ENCODE measurements around the gene NCKAP5.
A peak's percentile ranks its signal among the peaks of the same experiment; 100 is the strongest.

Gene NCKAP5

DNA sequence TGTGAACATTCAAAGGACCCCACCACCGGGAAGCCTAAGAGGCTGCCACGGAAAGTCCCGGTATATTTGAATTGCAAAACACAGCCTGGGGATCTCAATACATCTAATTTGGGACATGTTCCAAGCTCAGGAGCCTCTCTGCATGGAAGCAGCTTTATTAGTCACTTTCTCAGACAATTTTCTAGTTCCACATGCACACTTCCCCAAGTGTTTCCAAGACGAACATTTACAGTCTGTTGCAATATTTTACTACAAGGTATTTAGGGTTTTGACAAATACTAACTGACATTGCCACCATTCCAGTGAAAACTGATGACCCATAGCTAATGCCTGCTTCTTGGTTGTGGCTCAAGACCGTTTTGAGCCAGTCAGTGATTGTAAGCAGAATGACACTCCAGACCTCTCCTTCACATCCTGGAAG lies 145.3 kb downstream of the NCKAP5 start:
- no peak for DNase-seq (ENCODE audit: low spot score)

DNA sequence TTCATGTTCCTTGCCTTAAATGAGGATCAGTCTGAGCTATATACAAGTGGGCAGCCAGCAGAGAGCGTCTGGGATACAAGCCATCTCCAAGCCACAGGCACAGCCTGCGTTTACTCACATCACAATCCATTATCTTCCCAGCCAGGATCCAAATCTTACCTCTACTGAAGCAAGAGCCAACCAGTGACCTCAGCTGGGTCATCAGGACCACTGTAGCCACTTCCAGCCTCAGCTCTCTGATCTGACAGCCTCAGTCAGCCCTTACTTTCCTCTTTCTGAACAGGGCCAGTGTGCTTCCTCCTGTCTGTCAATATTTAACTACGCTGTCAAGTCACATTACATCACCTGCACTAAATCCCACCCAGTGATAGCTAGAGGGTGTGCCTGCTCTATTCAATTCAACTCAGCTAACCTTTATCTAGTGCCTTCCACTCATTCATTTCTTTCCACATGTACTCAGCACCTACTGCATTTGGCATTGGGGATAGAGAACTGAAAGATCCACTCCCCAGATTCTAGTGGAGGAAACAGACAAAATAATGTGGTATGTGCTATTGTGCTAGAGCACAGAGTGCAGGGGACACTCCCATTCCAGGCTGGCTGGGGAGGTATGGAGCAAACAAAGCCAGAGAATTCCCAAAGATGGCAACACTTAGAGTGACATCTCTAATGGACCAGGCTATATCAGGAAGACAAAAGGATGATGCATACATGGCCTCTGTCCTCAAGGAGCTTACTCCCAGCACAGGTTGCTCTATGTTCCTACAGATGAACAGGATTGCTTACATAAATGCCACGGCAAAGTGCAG lies 146.5 kb downstream of the NCKAP5 start:
- DNase-seq (ENCODE audit: low spot score), result peak; percentile 23

DNA sequence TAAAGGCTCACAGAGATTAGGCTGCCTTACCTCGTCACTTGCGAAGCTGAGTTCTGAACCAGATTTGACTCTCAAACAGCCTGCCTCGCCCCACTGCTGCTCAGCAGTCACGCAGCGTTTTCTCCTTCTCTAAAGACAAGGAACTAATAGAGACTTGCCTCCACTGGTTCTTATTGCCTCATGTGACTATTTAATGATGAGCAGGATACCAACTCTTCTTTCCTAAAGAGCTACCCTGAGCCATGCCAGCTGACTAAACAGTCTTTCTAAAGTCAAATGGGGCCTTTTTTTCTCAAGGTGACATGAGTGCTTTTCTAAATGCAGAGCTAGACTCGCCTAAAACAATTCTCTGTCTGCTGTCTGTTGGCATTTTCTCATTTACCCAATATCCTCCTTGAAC lies 147.5 kb downstream of the NCKAP5 start:
- DNase-seq (ENCODE audit: low spot score), result no peak

DNA sequence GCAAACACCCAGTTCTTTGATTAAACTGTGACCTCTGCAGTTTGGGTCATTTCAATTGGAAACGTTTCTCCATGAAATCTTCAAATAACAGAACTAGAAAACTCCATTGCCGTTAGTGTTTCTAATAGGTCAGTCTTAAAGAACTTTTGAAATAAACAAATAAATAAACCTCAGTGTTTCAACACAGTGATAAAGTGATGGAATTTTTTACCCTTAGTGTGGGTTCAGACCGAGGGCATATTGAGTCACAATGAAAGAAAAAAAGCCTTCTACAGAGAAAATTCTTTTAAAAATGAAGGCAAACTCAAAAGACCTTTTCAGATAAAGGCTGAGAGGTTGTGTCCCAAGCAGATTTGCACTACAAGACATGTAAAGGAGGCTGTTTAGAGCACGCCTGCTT lies 149.6 kb downstream of the NCKAP5 start:
- no peak for DNase-seq (ENCODE audit: low spot score)

DNA sequence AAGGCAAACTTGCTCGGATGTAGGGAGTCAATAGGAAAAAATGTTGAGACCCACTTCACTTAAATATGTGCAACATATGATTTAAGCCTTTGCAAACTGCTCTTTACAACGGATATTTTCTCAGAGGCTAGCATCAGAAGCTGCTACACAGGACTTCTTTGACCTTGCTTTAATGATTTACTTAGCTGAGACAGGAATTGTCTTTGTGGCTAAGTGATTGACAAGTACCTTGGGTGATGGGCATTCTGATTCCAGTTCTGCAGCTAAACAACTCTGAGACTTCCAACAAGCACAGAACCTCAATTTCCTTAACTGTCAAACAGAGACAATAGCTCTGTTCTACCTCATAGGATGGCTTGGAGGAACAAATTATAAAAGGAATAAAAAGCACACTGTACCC lies 150.2 kb downstream of the NCKAP5 start:
- no peak for DNase-seq (ENCODE audit: low spot score)

DNA sequence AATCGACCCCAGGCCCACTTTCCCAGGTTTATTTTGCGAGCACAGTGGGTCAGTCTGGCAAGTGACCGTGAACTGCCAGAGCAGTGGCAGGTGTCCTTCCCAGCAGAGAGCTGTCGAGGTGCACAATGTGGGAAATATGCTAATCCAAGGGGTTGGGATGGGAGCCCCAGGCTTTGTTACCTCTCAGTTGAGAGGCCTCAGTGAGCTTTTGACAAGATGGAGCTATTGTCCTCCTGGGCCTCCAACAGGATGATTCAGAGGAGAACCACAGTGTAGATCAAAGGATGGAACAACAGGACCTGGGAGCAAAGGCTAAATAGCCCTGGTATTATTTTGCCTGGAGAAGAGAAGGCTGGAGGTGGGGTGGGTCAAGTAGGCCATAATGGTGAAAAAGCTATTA lies 150.8 kb downstream of the NCKAP5 start:
- DNase-seq (ENCODE audit: low spot score), result no peak

DNA sequence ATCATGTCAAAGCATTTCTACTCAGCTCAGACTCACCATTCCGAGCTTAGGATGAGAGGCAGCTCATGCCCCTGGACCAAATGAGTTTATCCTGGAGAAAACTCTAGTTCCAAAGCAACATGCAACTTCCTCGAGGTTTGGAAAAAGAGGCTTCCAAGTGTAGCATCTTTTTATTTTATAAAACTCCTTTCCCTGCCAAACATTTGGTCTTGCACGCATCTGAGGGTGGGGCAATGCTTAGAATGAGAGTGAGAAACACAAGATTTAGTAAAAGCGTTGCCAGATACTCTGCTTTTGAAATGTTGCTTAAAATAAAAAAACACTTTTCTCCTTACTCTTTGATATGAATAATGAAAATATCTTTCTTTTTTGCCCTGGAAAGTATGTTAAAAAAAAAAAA lies 151.5 kb downstream of the NCKAP5 start:
- no peak for DNase-seq (ENCODE audit: low spot score)

DNA sequence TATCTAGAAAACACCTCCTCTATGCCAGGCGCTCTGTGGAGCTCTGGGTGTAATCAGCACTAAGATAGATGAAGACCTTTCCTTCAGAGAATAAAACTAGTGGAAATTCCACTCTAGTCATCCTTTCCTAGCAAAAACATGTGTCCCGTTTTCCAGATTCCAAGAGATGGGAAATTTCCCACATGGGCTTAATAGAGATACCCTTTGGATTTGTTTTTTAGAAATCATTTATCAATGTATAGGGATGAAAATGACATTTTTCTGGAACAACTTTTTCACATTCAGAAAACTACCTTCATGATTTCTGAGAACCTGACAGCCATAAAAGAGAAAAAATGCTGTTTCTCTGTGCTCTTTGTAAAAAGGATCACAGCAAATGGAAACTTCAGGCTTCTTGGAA lies 152.1 kb downstream of the NCKAP5 start:
- DNase-seq (ENCODE audit: low spot score), result no peak

DNA sequence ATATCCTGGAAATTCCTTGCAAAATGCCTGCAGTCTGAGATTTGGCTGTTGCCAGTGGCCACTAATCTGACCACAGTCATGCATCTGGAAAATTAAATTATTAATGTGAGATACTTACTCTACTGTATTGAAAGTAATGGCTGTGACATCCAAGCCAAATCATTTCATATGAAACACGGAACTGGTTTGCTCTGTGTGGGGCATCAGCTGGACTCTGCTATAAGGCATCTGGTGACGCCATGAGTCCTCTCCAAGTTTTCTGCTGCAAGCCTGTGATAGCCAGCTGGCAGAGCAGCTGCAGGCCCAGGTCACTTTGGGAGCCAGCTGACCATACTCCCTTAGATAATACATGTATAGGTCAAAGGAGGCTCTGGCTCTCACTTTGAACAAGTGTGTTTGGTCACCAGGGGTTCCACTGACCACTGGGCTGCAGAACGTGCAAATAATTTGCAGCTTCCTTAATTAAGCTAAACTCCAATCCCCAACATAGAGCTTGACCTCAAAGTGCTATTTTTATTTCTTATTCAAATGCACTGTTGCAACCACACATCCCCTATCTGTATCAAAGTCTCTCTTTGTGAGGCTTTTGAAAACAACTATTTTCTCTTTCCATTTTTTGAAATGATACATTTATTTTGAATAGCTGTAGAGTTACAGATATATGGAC lies 152.9 kb downstream of the NCKAP5 start:
- no peak for DNase-seq (ENCODE audit: low spot score)

DNA sequence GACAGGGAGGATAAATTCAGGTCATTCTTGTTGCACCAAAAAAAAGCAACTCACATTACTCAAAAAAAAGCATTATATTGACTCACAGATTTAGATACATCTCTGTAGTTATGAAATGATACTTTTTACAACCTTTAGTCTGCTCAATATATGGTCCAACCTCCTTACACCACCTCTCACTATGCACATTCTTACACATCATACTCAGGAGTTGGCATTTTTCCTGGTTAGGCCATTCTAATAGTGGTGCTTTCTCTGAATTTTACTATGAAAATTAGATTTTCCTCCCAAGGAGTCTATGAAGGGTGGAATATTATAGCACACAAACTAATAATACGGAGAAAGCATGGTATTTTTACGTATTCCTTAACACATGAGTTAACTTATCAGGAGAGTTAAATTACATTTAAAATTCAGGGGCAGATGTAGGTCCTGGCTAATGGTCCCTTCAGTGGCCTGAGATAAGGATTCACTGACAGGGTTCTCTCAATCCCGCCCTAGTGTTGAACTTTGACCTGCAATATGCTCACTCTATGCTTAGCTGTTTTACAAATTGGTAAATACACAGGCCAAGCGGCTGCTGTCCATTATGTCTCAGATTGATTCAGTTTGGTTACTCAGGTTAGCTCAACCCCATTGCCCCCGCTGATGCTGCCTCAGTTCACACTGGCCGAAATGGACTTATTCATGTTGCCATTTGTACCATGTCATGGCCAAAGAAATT lies 153.6 kb downstream of the NCKAP5 start:
- DNase-seq (ENCODE audit: low spot score), result peak; percentile 32

DNA sequence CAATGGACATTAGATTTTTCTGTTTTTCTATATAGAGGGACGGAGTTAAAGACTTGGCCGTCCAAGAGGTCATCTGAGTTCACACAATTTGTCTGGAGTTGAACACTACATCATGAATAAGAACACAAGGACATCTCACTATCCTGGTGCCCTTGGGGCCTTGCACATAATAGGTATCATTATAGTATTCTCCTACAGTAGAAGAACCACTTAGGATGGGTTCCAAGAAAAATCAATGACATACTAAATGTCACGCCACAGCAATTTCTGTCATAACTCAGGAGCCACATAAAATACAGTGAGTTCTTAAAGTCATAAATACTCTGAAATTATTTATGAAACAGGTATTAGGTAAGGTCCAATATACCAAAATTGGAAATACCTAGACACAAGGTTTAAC lies 154.4 kb downstream of the NCKAP5 start:
- DNase-seq (ENCODE audit: low spot score), result no peak

DNA sequence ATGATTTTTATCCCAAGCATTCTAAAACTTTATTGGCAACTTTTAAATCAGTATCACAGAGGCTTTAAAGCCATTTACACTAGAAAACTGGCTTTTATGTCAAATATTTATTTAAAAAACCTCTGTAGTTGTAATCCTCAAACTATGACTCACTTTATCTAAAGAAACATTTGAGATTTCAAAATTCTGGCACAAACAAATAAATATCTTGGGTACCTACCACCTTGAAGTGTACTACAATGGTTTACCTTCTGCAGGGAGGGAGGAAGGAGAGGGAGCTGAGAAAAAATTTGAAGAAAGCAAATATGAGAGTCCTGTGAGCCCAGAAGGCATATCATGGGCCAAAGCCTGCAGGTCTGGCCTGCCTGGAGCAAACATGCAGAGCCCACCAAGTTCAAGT lies 155.6 kb downstream of the NCKAP5 start:
- DNase-seq (ENCODE audit: low spot score), result no peak

DNA sequence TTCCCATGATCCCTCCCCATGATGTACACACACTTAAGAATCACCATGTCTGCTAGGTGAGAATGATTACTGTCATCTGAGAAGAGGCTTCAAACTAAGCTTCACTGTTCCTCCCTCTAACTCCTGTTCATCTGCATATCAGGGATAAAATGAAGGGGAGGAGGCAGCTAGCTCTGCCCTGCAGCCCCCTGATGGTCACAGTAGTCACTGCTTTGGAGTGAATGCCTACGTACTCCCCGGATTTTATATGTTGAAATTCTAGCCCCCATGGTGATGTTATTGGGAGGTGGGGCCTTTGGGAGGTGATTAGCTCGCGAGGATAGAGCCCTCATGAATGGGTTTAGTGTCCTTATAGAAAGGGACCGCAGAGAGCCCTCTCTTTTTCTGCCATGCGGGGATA lies 156.4 kb downstream of the NCKAP5 start:
- DNase-seq (ENCODE audit: low spot score), result no peak

DNA sequence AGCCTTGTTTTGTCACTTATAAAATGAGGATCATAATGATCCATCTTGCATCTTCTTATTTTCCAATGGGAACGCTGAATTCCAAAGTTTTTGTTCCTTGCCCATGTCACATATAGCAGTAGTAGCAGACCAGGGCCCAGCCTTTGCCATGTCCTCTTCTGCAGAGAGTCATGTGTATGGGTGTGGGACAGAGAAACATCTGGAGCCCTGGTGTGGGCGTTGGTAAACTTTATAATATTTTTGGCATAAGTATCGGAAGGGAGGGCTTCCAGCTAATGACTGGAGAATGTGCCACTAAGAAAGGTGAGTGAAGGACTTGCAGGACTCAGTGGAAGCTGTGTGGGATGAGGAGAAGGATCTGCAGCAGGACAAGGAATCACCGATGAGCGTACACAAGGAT lies 157.2 kb downstream of the NCKAP5 start:
- no peak for DNase-seq (ENCODE audit: low spot score)

DNA sequence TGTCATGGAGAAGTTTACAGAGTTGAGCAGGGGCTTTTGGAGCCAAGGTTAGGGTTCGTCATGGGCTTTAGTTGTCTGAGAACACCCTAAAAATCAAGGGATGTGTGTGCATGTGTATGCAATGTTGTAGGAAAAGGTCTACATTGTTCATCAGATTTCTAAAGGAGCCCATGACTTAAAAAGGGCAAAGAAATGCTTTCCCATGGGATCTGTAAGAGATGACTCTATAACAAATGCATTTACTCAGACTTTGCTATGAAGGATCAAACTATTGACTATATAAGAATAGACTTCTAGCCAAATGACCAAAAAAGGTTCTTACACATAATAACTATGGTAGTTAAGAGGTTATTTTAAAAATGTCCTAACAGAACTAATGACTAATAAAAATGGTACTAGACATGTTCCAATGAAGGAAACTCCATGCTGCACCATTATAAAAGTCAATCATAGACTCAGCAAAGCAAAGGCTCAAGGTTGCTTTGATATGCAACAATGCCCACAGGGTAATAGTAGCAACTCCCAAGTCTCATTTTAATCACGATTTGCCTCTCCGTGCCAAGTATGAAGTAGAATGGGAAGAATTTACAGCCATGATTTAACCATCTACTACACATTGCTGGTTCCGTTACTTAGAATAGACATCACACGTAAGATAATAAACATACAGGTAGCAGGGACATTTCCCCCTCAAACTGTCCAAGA lies 158.5 kb downstream of the NCKAP5 start:
- no peak for DNase-seq (ENCODE audit: low spot score)

DNA sequence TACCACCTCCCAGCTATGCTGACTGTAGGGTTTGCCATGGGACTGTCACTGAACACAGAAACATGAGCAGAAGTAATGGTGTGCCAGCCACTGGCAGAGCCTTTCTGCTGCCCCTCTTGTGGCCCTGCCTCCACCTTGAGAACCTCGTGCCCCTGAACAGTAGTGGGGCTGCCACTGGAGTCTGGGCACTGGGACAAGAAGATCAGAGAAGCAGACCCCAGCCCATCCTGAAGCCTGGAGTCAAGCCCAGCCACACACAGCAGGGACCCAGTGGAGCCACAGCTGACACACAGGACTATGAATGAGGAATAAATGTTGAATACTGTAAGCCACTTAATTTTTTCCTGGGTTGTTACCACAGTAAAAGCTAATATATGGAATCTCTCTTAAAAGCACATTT lies 159.6 kb downstream of the NCKAP5 start:
- DNase-seq (ENCODE audit: low spot score), result no peak

DNA sequence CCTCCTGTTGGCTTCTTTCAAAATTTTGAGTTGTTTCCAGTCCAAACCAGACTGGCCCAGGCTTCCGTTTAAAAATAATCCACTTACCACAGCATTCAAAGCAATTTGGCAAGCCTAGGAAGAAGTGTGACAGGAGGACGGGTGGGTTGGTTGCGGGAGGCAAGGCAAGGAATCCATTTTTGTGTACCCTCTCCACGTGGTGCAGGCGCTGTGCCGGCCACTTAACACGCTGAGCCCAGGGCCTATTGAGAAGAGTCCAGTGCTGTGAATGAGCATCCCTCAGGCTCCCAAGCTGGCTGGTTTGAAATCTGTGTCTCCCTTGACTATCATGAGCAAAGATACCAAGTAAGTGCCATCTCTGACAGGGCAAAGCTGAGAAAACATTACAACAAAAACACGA lies 160.9 kb downstream of the NCKAP5 start:
- DNase-seq (ENCODE audit: low spot score), result no peak

DNA sequence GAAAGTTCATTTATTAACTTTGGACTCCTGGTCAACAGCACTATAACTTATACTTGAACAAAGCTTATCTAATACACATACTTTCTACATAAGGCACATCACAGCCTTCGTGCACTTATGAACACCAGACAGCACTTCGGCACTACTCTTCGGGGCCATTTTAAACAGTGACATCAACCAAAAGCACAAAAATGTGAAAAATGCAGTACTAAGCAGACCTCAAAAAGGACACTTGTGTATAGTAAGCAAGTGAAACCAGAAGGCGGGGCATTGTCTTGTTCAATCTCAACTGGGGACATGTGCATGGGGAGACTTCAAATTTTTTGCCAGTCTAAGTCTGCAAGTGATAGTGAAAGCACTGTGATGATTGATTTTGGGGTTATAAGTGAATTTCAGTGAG lies 163.0 kb downstream of the NCKAP5 start:
- DNase-seq (ENCODE audit: low spot score), result no peak

DNA sequence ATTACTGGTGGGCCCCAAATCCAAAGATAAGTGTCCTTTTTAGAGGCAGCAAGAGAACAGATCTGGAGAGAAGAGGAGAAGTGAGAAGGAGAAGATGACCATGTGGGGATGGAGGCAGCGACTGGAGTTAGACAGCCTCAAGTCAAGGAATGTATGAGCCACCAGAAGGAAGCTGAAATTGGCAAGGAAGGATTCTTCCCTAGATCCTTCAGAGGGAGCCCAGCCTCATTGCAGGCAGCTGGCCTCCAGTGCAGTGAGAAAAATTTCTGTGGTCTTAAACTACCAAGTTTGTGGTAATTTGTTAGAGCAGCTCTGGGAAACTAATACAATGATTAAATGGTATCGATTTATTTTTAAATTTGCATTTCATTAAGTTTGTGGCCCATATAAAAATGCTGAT lies 167.9 kb downstream of the NCKAP5 start:
- DNase-seq (ENCODE audit: low spot score), result no peak

DNA sequence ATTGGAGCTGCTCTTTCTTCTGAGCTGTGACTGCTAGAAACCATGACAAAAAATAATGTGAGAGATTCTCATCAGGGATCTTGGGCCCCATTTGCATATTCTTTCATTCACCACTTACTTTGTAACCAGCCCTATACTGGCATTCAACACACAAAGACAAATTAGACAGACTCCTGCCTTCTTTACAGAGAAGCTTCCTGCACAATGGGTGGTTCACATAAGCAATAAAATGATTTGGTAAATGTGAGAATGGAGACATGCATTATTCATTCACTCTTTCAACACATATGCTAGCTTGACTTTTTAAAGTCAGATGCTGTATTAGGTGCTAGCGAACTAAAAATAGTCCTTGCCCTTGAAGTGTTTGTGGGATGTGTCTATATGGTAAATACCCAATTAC lies 174.4 kb downstream of the NCKAP5 start:
- DNase-seq (ENCODE audit: low spot score), result no peak

DNA sequence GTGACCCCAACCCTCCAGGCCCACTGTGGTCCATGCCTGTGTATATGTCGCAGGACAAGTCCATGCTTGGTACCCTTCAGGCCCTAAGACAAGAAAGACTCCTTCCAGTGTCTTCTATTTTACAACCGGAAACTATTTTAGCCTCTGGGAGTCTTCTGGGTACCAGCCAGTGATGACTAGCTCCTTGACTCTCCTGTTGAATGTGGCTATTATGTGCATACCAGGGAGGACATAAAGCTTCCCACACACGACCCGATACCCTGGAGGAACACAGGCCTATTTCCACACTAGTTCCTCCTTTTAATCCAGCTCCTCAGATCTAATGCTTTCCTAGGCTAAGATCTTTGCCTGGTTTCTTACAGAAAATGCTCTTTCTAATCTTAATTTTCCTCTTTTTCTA lies 178.1 kb downstream of the NCKAP5 start:
- peak; percentile 24 for DNase-seq (ENCODE audit: low spot score)

DNA sequence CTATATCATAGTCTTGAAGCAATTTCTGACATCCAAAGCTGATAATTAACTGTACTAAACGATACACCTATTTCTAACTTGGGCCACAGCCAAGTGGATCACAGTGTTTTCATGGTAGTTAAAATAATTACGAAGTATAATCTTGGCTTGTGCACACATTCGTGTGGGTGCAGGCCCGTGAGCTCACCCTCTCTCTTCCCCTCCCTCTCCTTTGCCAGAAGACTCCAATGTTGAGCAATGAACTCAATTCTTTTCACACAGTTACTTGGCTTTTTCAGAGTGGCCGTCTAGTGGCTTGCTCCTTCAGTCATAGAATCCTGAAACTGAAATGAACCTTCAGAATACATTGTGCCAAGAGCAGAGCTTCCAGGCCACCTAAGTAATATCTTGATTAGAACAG lies 178.7 kb downstream of the NCKAP5 start:
- DNase-seq (ENCODE audit: low spot score), result no peak

DNA sequence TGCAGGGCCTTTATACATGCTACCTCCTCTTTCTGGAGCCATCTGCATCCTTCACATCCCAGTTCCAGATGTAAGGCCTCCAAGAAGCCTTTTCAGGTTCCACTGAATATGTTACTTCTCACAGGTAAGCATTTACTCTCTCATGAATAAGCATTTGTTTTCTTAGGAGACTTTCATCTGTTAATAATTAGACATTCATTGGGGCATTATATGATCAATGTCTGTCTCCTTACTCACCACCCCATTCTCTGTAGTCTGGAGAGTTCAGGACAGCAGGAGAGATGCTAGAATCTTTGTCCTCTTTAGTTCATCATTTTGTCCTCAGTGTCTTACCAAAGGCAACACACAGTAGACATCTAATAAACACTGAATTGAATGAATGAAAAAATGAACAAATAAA lies 185.7 kb downstream of the NCKAP5 start:
- no peak for DNase-seq (ENCODE audit: low spot score)
